Stomach (tissue), 4 donors: ENCODE measurements around the gene ARMC3.

ENCODE experiments used
- POLR2A ChIP-seq, 4 donors: fragments of 450-650 bp; IDR thresholded peaks; one replicate each; pipeline ENCODE4 v1.6.1; 2016; ENCODE audit warnings: antibody characterized with exemption in 4 of 4, control low read depth in 2 of 4, mild to moderate bottlenecking in 1 of 4, moderate library complexity in 1 of 4
- TF ChIP-seq, protein P1 (sequence below), 7 experiments: fragments of 450-650 bp in 4 of 7; fragments of 200-600 bp in 3 of 7; sonication (generic) in 3 of 7; IDR thresholded peaks; one replicate each; pipeline ENCODE4 v1.5.1; 2016 to 2019; ENCODE audit warnings: antibody characterized with exemption in 7 of 7, control low read depth in 2 of 7, mild to moderate bottlenecking in 1 of 7

- TF ChIP-seq, protein P1, sequence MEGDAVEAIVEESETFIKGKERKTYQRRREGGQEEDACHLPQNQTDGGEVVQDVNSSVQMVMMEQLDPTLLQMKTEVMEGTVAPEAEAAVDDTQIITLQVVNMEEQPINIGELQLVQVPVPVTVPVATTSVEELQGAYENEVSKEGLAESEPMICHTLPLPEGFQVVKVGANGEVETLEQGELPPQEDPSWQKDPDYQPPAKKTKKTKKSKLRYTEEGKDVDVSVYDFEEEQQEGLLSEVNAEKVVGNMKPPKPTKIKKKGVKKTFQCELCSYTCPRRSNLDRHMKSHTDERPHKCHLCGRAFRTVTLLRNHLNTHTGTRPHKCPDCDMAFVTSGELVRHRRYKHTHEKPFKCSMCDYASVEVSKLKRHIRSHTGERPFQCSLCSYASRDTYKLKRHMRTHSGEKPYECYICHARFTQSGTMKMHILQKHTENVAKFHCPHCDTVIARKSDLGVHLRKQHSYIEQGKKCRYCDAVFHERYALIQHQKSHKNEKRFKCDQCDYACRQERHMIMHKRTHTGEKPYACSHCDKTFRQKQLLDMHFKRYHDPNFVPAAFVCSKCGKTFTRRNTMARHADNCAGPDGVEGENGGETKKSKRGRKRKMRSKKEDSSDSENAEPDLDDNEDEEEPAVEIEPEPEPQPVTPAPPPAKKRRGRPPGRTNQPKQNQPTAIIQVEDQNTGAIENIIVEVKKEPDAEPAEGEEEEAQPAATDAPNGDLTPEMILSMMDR (IDR thresholded peaks at IDR 0.05), result no peak
- TF ChIP-seq POLR2A (IDR thresholded peaks at IDR 0.05), result no peak
These were observed 147.8 kb downstream of the ARMC3 start for GRCh38 chr10:23075672-23076071.
